Endodermal cell (in vitro differentiated cells): ENCODE data around the gene GGT5. TPM values are rescaled to one million over a fixed set of nuclear protein-coding genes. Genes with fewer than 3 reads are reported as not detected.
"Not testable (repeated sequence)": the region's sequence is repeated elsewhere in the genome, so short reads cannot be mapped to it uniquely, and the experiment has no call there.

Source experiments
- DNase-seq: peaks from one replicate; pipeline ENCODE4 v3.0.0-alpha.2; 2017
- H3K27ac ChIP-seq: 2 replicates; pipeline ENCODE4 v1.5.1; 2013; ENCODE audit warnings: mild to moderate bottlenecking, low read depth, low read length, moderate library complexity
- H3K27me3 ChIP-seq: 2 replicates; pipeline ENCODE4 v1.6.1; 2013; ENCODE audit warnings: mild to moderate bottlenecking, low read length, moderate library complexity; ENCODE audit not compliant: insufficient read depth, control insufficient read depth, poor library complexity, severe bottlenecking
- H3K36me3 ChIP-seq: 2 replicates; pipeline ENCODE4 v1.7.0; 2013; ENCODE audit warnings: mild to moderate bottlenecking, low read length, moderate library complexity; ENCODE audit not compliant: control insufficient read depth, insufficient read depth
- H3K4me1 ChIP-seq: one replicate; pipeline ENCODE4 v1.7.0; 2013; ENCODE audit warnings: low read length; ENCODE audit not compliant: control insufficient read depth, insufficient read depth
- H3K4me3 ChIP-seq: 2 replicates; pipeline ENCODE4 v1.5.1; 2013; ENCODE audit warnings: mild to moderate bottlenecking, low read length, moderate library complexity
- H3K9ac ChIP-seq: 2 replicates; pipeline ENCODE4 v1.6.1; 2013; ENCODE audit warnings: mild to moderate bottlenecking, low read length, moderate library complexity; ENCODE audit not compliant: poor library complexity, severe bottlenecking; ENCODE audit errors: extremely low read depth
- H3K9me3 ChIP-seq: 2 replicates; pipeline ENCODE4 v1.6.1; 2013; ENCODE audit warnings: mild to moderate bottlenecking, low read length, moderate library complexity; ENCODE audit not compliant: control insufficient read depth
- H3K27ac Mint-ChIP-seq: 2 replicates; pipeline ENCODE4 v1.8.0; 2020; ENCODE audit warnings: mixed read lengths
- H3K27me3 Mint-ChIP-seq: 2 replicates; pipeline ENCODE4 v1.8.0; 2021; ENCODE audit warnings: mild to moderate bottlenecking, mixed read lengths; ENCODE audit not compliant: insufficient read depth
- H3K36me3 Mint-ChIP-seq: 2 replicates; pipeline ENCODE4 v1.8.0; 2020; ENCODE audit warnings: low read depth, mixed read lengths
- H3K4me1 Mint-ChIP-seq: 2 replicates; pipeline ENCODE4 v1.8.0; 2020; ENCODE audit warnings: mixed read lengths
- H3K4me3 Mint-ChIP-seq: 2 replicates; pipeline ENCODE4 v1.8.0; 2020; ENCODE audit warnings: mild to moderate bottlenecking, moderate library complexity, mixed read lengths
- H3K9me3 Mint-ChIP-seq: 2 replicates; pipeline ENCODE4 v1.8.0; 2020; ENCODE audit warnings: mild to moderate bottlenecking, mixed read lengths
- WGBS, 2 experiments: methylation state at CpG; one replicate each; pipeline versions ENCODE4 v1.1.5 to v1.1.7; 2013; ENCODE audit warnings: missing lambda C conversion rate in 2 of 2, mixed read lengths in 1 of 2; ENCODE audit not compliant: insufficient coverage in 1 of 2, insufficient read length in 1 of 2; 5-methylcytosine and 5-hydroxymethylcytosine counted together
- total RNA-seq, 2 donors: library from RNA; stranded (reverse); fragmentation: NEBNext Ultra II Directional in 1 of 2; extraction: Animal tissue kit (Norgen Biotek cat#: 25700) in 1 of 2; gene quantifications; 2 replicates in 1 of 2; 3 replicates in 1 of 2; pipeline ENCODE4 v1.2.1, GENCODE V29; 2021
- TF ChIP-seq, protein P1 (sequence below): fragments of 200-600 bp; sonication (generic); conservative IDR thresholded peaks from 2 replicates; pipeline ENCODE4 v1.5.0; 2021; ENCODE audit warnings: antibody characterized with exemption, mild to moderate bottlenecking

The GGT5 gene
- total RNA-seq, 2 donors from 2014 or later, result 0.29 TPM; not detected in 1

DNA sequence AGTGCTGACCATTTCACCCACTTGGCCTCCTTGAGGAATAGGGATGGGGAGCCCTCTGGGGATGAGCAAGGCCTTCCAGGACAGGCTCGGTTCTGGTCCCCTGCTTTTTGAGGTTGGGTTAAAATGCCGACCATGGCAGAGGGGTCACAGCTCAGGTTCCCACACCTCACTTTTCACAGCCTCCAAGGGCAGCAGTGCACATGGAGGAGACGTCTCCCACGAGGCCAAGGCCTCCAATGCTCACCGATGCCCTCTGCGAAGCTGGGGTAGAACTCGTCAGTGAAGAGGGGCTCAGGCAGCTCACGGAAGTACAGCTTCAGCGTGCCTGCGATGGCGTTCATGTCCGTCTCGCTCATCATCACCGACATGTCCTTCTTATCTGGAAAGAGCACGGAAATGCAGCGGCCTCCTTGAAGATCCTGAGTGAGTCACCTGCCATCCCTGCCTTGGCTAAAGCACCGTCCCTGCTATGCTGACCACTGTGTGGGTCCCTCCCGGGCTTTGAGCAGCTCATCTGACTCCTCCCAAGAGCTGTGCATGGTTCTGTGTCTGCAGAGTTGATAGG is 17.4 kb upstream of the GGT5 start:
- not testable (repeated sequence) for H3K9me3 ChIP-seq, H3K4me3 Mint-ChIP-seq, H3K9me3 Mint-ChIP-seq, H3K27me3 ChIP-seq, H3K9ac ChIP-seq, H3K27ac ChIP-seq, H3K27ac Mint-ChIP-seq, H3K4me1 ChIP-seq, H3K36me3 Mint-ChIP-seq, H3K36me3 ChIP-seq, H3K27me3 Mint-ChIP-seq, H3K4me1 Mint-ChIP-seq, H3K4me3 ChIP-seq
- DNase-seq, result peak; percentile 28
- WGBS, 2 experiments, result 93 to 95% methylated on average over 15 to 18 of the region's 18 CpGs

DNA sequence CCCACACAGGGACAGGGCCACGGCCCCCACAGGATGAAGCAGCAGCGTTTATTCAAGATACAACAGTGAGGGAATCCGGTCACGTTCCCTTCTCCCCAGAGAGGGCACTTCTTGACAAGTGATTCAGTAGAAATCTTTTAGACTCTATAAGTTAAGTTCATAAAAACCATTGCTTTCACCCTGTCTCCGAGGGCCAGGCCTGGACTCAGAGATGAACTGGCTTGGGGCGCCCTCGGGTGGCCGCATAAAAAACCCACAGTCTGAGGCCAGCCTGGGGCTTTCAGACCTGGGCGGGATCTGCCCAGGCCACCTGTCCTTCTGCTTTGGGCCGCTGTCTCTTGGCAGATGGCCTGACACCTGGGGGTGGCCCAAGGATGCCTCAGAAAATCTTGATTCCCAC is 14.6 kb upstream of the GGT5 start:
- 5% methylated on average over 4 of the region's 10 CpGs; no CpG with 5 or more reads in 1 of the 2 experiments for WGBS, 2 experiments
- not testable (repeated sequence) for H3K4me1 ChIP-seq, H3K4me3 ChIP-seq, H3K27me3 Mint-ChIP-seq, H3K4me1 Mint-ChIP-seq, H3K4me3 Mint-ChIP-seq, H3K27ac Mint-ChIP-seq, H3K36me3 Mint-ChIP-seq, H3K27ac ChIP-seq, H3K9me3 Mint-ChIP-seq, H3K9me3 ChIP-seq, H3K36me3 ChIP-seq, H3K9ac ChIP-seq, H3K27me3 ChIP-seq
- DNase-seq, result peak; percentile 92
- TF ChIP-seq, protein P1, sequence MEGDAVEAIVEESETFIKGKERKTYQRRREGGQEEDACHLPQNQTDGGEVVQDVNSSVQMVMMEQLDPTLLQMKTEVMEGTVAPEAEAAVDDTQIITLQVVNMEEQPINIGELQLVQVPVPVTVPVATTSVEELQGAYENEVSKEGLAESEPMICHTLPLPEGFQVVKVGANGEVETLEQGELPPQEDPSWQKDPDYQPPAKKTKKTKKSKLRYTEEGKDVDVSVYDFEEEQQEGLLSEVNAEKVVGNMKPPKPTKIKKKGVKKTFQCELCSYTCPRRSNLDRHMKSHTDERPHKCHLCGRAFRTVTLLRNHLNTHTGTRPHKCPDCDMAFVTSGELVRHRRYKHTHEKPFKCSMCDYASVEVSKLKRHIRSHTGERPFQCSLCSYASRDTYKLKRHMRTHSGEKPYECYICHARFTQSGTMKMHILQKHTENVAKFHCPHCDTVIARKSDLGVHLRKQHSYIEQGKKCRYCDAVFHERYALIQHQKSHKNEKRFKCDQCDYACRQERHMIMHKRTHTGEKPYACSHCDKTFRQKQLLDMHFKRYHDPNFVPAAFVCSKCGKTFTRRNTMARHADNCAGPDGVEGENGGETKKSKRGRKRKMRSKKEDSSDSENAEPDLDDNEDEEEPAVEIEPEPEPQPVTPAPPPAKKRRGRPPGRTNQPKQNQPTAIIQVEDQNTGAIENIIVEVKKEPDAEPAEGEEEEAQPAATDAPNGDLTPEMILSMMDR, result peak; percentile 71

DNA sequence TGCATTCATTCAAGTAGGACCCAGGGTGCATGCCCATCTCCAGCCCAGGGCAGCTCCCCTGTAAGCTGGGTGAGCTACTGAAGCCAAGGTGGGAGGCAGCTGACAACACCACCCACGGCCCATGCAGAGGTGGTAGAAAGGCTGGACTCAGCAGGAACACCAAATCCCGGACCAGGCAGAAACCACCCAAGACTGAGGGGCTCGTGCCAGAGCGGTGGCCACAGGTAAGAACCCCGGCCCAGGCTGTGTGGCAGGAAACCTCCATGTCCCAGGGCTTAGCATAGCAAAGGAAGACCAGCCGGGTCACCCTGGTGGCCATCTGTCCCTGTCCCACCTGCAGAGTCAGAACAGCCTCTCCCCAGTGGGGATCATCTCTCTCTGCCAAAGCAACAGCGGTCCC is 11.9 kb upstream of the GGT5 start:
- 79 to 94% methylated on average over 2 to 5 of the region's 7 CpGs for WGBS, 2 experiments
- not testable (repeated sequence) for H3K36me3 Mint-ChIP-seq, H3K36me3 ChIP-seq, H3K27ac ChIP-seq, H3K27ac Mint-ChIP-seq, H3K27me3 Mint-ChIP-seq, H3K9ac ChIP-seq, H3K27me3 ChIP-seq, H3K4me1 ChIP-seq, H3K4me1 Mint-ChIP-seq, H3K9me3 Mint-ChIP-seq, H3K4me3 Mint-ChIP-seq, H3K9me3 ChIP-seq, H3K4me3 ChIP-seq
- DNase-seq, result peak; percentile 13

DNA sequence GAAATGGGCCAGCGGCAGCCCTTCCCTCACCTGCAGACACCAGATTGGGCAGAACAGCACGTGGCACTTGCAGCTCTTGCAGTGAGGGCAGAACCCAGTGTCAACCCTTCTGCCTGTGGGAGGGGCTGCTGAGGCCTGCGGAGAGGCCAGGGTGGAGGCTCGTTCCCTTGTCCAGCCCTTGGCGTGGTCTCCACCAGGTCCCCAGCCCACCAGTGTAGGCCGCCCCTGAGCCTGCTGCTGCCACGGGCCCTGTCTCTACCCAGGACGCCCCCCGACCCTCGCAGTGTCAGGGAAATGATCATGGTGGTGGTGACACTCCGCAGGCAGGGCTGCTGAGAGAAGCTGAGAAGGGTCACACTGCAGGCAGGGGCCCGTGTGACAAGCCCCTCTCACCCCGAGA is 11.3 kb upstream of the GGT5 start:
- H3K36me3 Mint-ChIP-seq, H3K27ac Mint-ChIP-seq, H3K9ac ChIP-seq, H3K36me3 ChIP-seq, H3K4me1 Mint-ChIP-seq, H3K27me3 ChIP-seq, H3K27me3 Mint-ChIP-seq, H3K4me3 ChIP-seq, H3K9me3 ChIP-seq, H3K27ac ChIP-seq, H3K4me1 ChIP-seq, H3K4me3 Mint-ChIP-seq, H3K9me3 Mint-ChIP-seq, DNase-seq: not testable (repeated sequence)
- WGBS, 2 experiments, result 100% methylated on average over 3 of the region's 13 CpGs; no CpG with 5 or more reads in 1 of the 2 experiments

DNA sequence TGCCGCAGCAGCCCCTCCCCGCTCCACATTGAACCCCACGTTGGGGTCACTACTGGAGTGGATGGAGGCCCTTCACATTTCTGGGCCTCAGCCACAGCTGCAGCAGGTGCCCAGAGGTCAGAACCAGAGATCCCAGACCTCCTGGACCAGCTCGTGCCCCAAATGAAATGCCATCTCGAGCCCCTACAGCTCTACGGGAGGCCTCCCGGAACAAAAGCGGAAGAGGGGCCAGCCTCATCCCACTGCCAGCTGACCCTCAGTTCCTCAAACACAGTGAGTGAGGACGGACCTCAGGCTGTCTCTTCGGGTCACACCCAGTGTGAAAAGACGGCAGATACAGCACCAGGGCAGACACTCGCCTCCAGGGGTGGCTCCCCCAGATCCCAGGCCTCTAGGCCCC is 8.2 kb upstream of the GGT5 start:
- H3K4me1 Mint-ChIP-seq, H3K4me1 ChIP-seq, H3K27me3 ChIP-seq, H3K27ac Mint-ChIP-seq, H3K4me3 ChIP-seq, H3K27me3 Mint-ChIP-seq, DNase-seq, H3K9ac ChIP-seq, H3K4me3 Mint-ChIP-seq, H3K36me3 ChIP-seq, H3K27ac ChIP-seq, H3K9me3 Mint-ChIP-seq, H3K36me3 Mint-ChIP-seq, H3K9me3 ChIP-seq: not testable (repeated sequence)
- 85 to 92% methylated on average over 5 to 12 of the region's 12 CpGs for WGBS, 2 experiments

DNA sequence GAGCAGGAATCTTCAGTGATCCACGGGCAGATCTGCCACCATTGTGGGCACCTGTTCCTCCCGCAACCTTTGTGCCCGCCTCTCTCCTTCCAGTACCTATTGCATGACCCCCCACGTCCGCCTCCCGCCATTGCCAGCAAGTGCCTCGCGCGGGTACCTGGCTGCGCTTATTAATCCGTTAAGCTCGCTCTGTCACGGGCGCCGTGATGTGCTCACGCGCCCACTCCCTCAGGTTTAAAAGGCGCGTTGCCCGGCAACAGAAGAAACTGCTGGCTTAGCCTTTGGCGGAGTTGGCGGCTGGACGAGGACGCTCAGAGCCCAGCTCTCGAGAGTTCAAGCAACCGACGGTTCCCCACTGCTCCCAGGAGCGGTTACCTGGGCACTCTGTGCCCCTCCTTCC is 6.4 kb upstream of the GGT5 start:
- H3K27me3 Mint-ChIP-seq, H3K9me3 ChIP-seq, H3K9ac ChIP-seq, H3K4me1 Mint-ChIP-seq, H3K36me3 Mint-ChIP-seq, DNase-seq, H3K4me1 ChIP-seq, H3K4me3 Mint-ChIP-seq, H3K36me3 ChIP-seq, H3K4me3 ChIP-seq, H3K9me3 Mint-ChIP-seq, H3K27ac Mint-ChIP-seq, H3K27ac ChIP-seq, H3K27me3 ChIP-seq: not testable (repeated sequence)
- WGBS, 2 experiments, result no CpG with 5 or more reads among the region's 28 CpGs
